ENCODE measurements around the gene ERAL1.

GRCh38 chr17:28906276-28906675 is 51.5 kb downstream of the ERAL1 start:
- no peak for TF ChIP-seq CTCF (IDR thresholded peaks at IDR 0.05)
- no peak for TF ChIP-seq POLR2A (IDR thresholded peaks at IDR 0.05)

Data from lower leg skin (tissue), 3 donors.